ENCODE data around the gene IQCE.

Gene IQCE

GRCh38 chr7:2622869-2623697 lies 64.3 kb downstream of the IQCE start:
- H3K9me3 ChIP-seq, result no peaks in the 10 kb centered on the region
- TF ChIP-seq CTCF (IDR thresholded peaks at IDR 0.05), result no peak
- H3K27me3 ChIP-seq, result no peaks in the 10 kb centered on the region
- no peak overlapping the region for H3K4me3 ChIP-seq (ENCODE audit: low read depth in 1 of 2, low read length in 1 of 2)
- H3K27ac ChIP-seq, result no peak overlapping the region
- H3K4me1 ChIP-seq (ENCODE audit: control insufficient read depth in 1 of 2, insufficient read depth in 1 of 2, low read depth in 1 of 2, low read length in 1 of 2), result peaks cover 11 to 15% of the 10 kb centered on the region in 2 experiments
- no peaks in the 10 kb centered on the region for H3K36me3 ChIP-seq

GRCh38 chr7:2623698-2624014 lies 64.9 kb downstream of the IQCE start:
- no peaks in the 10 kb centered on the region for H3K36me3 ChIP-seq
- no peak overlapping the region for H3K27ac ChIP-seq
- no peaks in the 10 kb centered on the region for H3K27me3 ChIP-seq
- H3K4me3 ChIP-seq (ENCODE audit: low read depth in 1 of 2, low read length in 1 of 2), result no peak overlapping the region
- TF ChIP-seq CTCF (IDR thresholded peaks at IDR 0.05), result no peak
- no peaks in the 10 kb centered on the region for H3K9me3 ChIP-seq
- peaks cover 11 to 15% of the 10 kb centered on the region in 2 experiments for H3K4me1 ChIP-seq (ENCODE audit: control insufficient read depth in 1 of 2, insufficient read depth in 1 of 2, low read depth in 1 of 2, low read length in 1 of 2)

GRCh38 chr7:2624293-2624886 lies 65.6 kb downstream of the IQCE start:
- Histone ChIP-seq H3K27me3 (peaks cover 1% of the 10 kb centered on the region), H3K4me1 (ENCODE audit: control insufficient read depth in 1 of 2, insufficient read depth in 1 of 2, low read depth in 1 of 2, low read length in 1 of 2) (peaks cover 11 to 15% of the 10 kb centered on the region in 2 experiments), H3K9me3 (no peaks in the 10 kb centered on the region), H3K4me3 (ENCODE audit: low read depth in 1 of 2, low read length in 1 of 2) (no peak overlapping the region), H3K36me3 (no peaks in the 10 kb centered on the region), H3K27ac (no peak overlapping the region)
- TF ChIP-seq CTCF (IDR thresholded peaks at IDR 0.05), result no peak

- no peak for TF ChIP-seq CTCF (IDR thresholded peaks at IDR 0.05)
- no peak overlapping the region for H3K27ac ChIP-seq
- H3K4me3 ChIP-seq (ENCODE audit: low read depth in 1 of 2, low read length in 1 of 2), result no peak overlapping the region
- peaks cover 4% of the 10 kb centered on the region for H3K27me3 ChIP-seq
- H3K36me3 ChIP-seq, result no peaks in the 10 kb centered on the region
- peaks cover 11 to 21% of the 10 kb centered on the region in 2 experiments for H3K4me1 ChIP-seq (ENCODE audit: control insufficient read depth in 1 of 2, insufficient read depth in 1 of 2, low read depth in 1 of 2, low read length in 1 of 2)
- H3K9me3 ChIP-seq, result no peaks in the 10 kb centered on the region
These were observed 67.8 kb downstream of the IQCE start for GRCh38 chr7:2626498-2627117.

GRCh38 chr7:2627258-2628129 lies 68.7 kb downstream of the IQCE start:
- H3K27ac ChIP-seq, result no peak overlapping the region
- no peaks in the 10 kb centered on the region for H3K9me3 ChIP-seq
- TF ChIP-seq CTCF (IDR thresholded peaks at IDR 0.05), result no peak
- H3K4me1 ChIP-seq (ENCODE audit: control insufficient read depth in 1 of 2, insufficient read depth in 1 of 2, low read depth in 1 of 2, low read length in 1 of 2), result peaks cover 15 to 25% of the 10 kb centered on the region in 2 experiments
- no peak overlapping the region for H3K4me3 ChIP-seq (ENCODE audit: low read depth in 1 of 2, low read length in 1 of 2)
- no peaks in the 10 kb centered on the region for H3K36me3 ChIP-seq
- H3K27me3 ChIP-seq, result peaks cover 8% of the 10 kb centered on the region
